ENCODE results near the gene KLRG1.

The KLRG1 gene

GRCh38 chr12:8987163-8987562 is 2.2 kb upstream of the KLRG1 start:
- DNase-seq, result no peak

GRCh38 chr12:8987685-8988084 is 1.7 kb upstream of the KLRG1 start:
- DNase-seq, result no peak

GRCh38 chr12:8991371-8992345 is 2.3 kb downstream of the KLRG1 start:
- DNase-seq, result no peak

GRCh38 chr12:8993827-8994226 is 4.5 kb downstream of the KLRG1 start:
- no peak for DNase-seq

- DNase-seq, result no peak
Measured at GRCh38 chr12:8995021-8995775, 5.9 kb downstream of the KLRG1 start.

- no peak for DNase-seq
Measured at GRCh38 chr12:8996682-8997405, 7.5 kb downstream of the KLRG1 start.

- no peak for DNase-seq
Measured at GRCh38 chr12:9001233-9001632, 11.9 kb downstream of the KLRG1 start.

GRCh38 chr12:9002335-9002734 is 13.0 kb downstream of the KLRG1 start:
- DNase-seq, result no peak

GRCh38 chr12:9022592-9022991 is 33.2 kb downstream of the KLRG1 start:
- no peak for DNase-seq

- DNase-seq, result no peak
Measured at GRCh38 chr12:9024512-9024911, 35.2 kb downstream of the KLRG1 start.

GRCh38 chr12:9027161-9028059 is 38.1 kb downstream of the KLRG1 start:
- DNase-seq, result no peak

- no peak for DNase-seq
Measured at GRCh38 chr12:9030776-9031175, 41.4 kb downstream of the KLRG1 start.

- no peak for DNase-seq
Measured at GRCh38 chr12:9032202-9032964, 43.0 kb downstream of the KLRG1 start.

- DNase-seq, result no peak
Measured at GRCh38 chr12:9033265-9033887, 44.0 kb downstream of the KLRG1 start.

- no peak for DNase-seq
Measured at GRCh38 chr12:9034095-9034494, 44.7 kb downstream of the KLRG1 start.

- no peak for DNase-seq
Measured at GRCh38 chr12:9036227-9036626, 46.9 kb downstream of the KLRG1 start.

- DNase-seq, result no peak
Measured at GRCh38 chr12:9037431-9037830, 48.1 kb downstream of the KLRG1 start.

GRCh38 chr12:9039397-9039977 is 50.1 kb downstream of the KLRG1 start:
- DNase-seq, result no peak

GRCh38 chr12:9040484-9041186 is 51.3 kb downstream of the KLRG1 start:
- DNase-seq, result no peak

GRCh38 chr12:9041321-9041720 is 52.0 kb downstream of the KLRG1 start:
- DNase-seq, result no peak

Data from effector CD8-positive, alpha-beta T cell (primary cell).